HG02759 (cell line): ENCODE measurements around the gene HASPIN.

ENCODE experiments used
- ATAC-seq: cut with Tn5 transposase; IDR thresholded peaks from one replicate; pipeline ENCODE4 v1.9.1; 2021; ENCODE audit warnings: mild to moderate bottlenecking, moderate library complexity; ENCODE audit not compliant: unreplicated experiment

Gene HASPIN

DNA sequence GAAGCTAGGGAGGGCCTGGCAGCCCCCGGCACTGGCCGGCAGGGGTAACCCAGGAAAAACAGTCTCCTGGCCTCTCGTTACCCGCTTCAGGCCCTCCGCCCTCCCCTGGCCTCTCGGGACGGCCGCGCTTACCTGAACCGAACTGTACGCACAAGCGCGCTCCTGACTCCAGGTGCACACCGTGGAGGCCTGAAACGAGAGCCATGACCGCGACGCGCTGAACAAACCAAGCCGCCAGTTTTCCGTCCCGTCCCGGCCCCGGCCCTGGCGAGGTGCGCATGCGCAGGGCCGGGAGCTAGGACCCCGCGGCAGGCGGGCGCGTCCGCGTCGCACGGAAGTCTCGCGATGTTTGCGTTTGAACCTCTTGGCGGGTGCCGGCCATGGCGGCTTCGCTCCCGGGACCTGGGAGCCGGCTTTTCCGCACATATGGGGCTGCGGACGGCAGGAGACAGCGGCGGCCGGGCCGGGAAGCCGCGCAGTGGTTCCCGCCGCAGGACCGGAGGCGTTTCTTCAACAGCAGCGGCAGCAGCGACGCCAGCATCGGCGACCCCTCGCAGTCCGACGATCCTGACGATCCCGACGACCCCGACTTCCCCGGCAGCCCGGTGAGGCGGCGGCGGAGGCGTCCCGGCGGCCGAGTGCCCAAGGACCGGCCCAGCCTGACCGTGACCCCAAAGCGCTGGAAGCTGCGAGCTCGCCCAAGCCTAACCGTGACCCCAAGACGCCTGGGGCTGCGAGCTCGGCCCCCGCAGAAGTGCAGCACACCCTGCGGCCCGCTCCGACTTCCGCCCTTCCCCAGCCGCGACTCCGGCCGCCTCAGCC, at the start of gene HASPIN:
TSS of gene HASPIN (plus strand) at position 348 of the 822 bp plus-strand sequence. CDS start at position 381, 33 bp downstream.
- ATAC-seq, result peak; percentile 91

DNA sequence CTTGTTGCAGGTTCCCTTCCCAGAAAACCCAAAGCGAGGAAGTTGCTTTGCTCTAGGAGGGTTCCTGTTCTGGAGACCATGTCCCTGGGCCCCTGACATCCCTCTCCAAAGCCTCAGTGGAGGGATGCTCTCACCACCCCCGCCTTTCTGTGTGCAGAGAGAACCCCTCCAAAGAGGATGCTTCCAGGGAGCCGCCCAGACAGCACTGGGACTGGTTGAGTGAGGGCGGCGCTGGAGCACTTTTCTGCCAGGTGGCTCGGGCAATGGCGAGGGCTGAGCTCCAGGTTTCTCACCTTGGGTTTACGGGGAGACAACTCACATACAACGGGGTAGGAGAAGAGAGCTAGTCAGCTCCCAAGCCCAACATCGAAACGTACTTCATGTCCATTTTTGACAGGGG, 47.8 kb upstream of the HASPIN start:
- no peak for ATAC-seq

GRCh38 chr17:3678095-3678820, 45.4 kb upstream of the HASPIN start:
- ATAC-seq, result no peak

DNA sequence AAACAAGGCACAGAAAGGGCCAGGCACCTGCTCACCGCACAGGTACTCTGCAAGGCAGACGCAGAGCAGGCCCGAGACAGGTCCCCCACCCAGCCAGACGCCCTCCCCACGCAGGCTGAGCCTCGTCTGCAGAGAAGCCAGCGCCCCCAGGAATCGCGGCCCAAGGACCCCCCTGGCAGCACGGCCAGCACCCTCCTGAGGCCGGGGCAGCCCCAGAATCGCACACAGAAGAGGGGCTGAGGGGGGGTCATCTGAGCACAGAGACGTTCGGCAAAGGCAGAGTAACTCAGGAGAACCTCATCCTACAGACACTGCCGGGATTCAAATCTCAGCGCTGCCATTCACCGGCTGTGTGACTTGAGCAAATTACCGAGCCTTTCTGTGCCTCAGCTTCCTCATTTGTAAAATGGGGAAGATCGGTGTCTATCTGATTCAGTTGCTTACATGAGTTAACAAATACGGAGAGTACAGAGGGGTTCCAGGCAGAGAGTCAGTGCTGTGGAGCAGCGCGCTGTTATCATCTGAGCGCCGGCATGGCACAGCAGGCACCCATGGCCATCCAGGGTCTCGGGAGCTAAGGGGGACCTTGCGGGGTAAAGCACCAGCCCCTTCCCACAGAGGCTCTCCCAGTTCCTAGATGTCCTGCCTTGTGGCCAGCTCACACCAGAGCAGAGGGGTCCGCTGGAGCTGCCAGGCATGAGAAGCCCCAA, 44.7 kb upstream of the HASPIN start:
- ATAC-seq, result no peak

- no peak for ATAC-seq
These were observed 44.1 kb upstream of the HASPIN start for GRCh38 chr17:3679531-3680126.

DNA sequence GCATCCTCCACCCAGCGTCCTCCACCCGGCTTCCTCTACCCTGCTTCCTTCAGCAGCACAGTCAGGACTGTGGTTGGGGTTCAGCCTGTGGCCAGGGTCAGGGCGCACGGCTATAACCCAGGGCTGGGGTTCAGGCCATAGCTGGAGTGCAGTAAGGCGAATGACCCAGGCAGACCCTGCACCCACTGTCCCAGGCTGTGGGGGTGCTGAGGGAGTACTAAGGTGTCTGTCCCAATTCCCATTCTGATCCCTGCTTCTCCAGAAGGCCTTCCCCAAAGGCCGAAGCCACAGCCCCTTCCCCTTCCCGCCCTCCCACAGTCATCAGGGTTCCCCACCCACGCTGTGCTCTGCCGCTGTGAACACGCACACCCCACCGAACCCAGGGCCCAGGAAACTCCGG, 42.6 kb upstream of the HASPIN start:
- no peak for ATAC-seq

GRCh38 chr17:3681565-3681964, 42.1 kb upstream of the HASPIN start:
- no peak for ATAC-seq

DNA sequence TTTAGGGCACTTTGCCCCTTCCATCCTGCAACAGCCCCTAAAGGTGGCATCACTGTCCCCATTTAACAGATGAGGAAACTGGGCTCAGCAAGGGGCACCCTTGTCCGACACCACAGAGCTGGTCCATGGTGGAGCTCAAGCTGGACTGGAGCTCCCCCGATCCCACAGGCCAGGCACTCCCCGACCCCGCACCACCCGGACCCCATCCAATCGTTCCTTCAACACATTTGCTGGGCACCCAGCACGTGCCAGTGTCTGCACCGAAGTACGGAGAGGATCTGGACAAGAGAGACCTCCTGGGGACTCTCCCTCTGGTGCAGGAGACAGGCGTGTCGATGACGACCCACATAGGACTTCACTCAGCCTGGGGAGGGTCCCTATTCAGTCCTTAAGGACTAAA, 41.7 kb upstream of the HASPIN start:
- no peak for ATAC-seq

DNA sequence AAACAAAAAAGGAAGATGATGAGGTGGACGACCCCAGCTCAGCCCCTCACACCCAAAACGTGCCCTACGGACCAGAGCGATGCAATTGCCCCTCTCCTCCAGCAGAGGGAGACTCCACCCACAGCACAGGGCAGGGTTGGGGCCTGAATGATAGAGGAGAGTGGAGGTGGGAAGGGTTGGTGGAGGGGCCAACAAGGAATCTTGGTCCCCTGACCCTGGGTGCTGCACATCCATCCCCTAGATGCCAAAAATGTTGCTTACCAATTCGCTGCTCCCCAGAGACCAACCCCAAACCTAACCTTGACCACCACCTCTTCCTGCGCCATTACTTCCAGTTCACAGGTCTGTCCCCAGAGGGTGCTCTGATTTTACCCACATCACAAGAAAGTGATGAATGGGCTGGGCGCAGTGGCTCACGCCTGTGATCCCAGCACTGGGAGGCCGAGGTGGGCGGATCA, 40.6 kb upstream of the HASPIN start:
- no peak for ATAC-seq

- no peak for ATAC-seq
These were observed 38.5 kb upstream of the HASPIN start for GRCh38 chr17:3685174-3685573.

GRCh38 chr17:3688027-3688553, 35.6 kb upstream of the HASPIN start:
- no peak for ATAC-seq

DNA sequence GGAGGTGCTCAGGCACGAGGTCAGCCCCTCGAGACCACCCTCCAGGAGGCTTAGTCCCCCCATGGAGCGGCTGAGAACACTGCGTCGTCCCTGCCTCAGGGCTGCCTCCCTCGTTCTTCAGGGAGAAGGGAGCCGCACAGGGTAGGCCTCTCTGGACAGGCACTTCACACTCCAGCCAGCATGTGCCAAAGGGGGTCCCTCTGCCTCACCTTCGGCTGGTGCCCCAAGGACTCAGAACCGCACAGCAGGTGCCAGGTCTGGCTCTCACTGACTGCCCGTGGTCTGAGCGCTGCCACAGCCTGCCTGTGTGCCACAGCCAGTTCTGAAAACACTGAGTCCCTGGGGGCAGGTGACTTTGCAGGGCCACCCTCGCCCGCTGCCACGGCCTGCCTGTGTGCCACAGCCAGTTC, 34.8 kb upstream of the HASPIN start:
- ATAC-seq, result no peak

DNA sequence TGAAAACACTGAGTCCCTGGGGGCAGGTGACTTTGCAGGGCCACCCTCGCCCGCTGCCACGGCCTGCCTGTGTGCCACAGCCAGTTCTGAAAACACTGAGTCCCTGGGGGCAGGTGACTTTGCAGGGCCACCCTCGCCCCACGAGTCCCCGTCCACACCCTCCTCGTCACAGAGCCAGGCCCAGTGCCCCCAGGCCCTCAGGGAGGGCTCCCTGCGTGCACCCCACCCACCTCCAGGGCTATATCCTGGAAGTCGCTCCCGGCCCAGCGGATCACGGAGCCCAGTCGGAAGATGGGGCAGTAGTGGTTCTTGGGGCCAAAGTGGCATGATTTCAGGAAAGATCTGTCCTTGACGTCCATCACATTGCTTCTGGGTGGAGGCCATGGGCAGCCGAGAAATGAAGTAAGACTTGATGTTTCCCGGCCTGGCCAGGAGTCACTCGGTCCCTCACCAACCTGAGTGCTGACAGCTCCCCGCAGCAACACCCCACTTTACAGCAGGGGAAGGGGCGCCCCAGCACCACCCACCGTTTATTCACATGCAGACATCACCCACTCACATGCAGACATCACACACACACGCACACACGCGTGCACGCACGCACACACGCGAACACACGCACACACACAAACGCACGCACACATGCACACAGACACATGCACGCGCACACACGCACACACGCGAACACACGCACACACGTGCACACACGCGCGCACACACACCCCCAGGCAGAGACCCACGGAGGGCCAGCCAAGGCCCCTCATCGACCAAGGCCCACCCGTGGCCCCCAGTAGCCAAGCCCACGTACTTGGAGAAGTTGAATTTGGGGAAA, 34.2 kb upstream of the HASPIN start:
- no peak for ATAC-seq

GRCh38 chr17:3690094-3690715, 33.5 kb upstream of the HASPIN start:
- no peak for ATAC-seq

- no peak for ATAC-seq
These were observed 32.1 kb upstream of the HASPIN start for GRCh38 chr17:3691617-3692067.

GRCh38 chr17:3692346-3692745, 31.4 kb upstream of the HASPIN start:
- no peak for ATAC-seq

DNA sequence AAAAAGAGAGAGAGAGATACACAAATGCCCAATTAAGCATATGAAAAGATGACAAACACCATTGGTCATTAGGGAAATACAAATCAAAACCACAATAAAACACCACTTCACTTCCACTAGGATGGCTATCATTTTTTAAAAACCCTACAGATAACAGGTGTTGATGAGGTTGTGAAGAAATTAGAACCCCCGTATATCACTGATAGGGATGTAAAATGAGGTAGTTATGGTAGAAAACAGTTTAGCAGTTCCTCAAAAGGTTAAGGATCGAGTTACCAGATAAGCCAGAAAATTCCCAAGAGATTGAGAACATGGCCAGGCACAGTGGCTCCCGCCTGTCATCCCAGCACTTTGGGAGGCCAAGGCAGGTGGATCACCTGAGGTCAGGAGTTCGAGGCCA, 30.6 kb upstream of the HASPIN start:
- no peak for ATAC-seq

GRCh38 chr17:3693829-3694231, 29.9 kb upstream of the HASPIN start:
- peak; percentile 62 for ATAC-seq

DNA sequence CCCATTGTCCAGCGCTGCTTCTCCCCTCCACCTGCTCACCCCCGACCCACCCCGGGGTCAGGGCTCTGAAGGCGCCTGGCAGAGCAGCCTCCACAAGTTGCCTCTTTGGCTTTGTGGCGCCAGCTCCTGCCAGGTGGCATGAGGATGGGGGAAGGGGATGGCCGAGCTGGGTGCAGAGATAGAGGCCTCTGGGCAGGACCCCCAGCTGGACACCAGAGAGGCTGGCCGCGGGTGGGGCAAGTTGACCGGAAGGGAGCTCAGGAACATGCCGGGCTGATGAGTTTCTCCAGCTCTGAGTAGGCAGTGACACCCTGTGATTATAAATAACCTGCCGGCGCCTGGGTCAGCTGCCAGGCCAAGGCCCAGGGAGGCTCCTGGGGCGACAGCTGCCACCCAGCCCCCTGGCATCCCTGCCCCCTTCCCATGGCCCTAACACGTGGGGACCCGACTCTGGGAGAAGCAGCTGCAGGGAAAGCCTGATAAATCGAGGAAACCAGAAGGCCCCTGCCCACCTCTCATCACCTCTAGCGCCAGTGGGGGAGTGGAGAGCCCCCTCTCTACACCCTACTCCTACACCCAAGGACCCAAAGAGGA, 28.5 kb upstream of the HASPIN start:
- ATAC-seq, result no peak
